ENCODE measurements around the gene SDSL. TPM values are rescaled to one million over a fixed set of nuclear protein-coding genes. Genes with fewer than 3 reads are reported as not detected.

The SDSL gene
- total and polyA plus RNA-seq, 10 of the 15 experiments (the other 5 are each of a cell fraction or from before 2014, with no cell fraction given): 0.18 to 4.4 (median 1.0) TPM

GRCh38 chr12:113440947-113441782, 19.0 kb downstream of the SDSL start:
- DNase-seq (ENCODE audit: low read depth, low spot score): no peak
- H3K27ac ChIP-seq (ENCODE audit: control insufficient read depth, insufficient read depth): no peak overlapping the region
- no peaks in the 10 kb centered on the region; the same call in 1 of the 2 replicates for H4K20me1 ChIP-seq (ENCODE audit: control insufficient read depth, insufficient read depth)
- H3K4me2 ChIP-seq (ENCODE audit: control insufficient read depth, insufficient read depth): no peak overlapping the region
- ATAC-seq: no peak
- H3K9me3 ChIP-seq (replicated peaks; ENCODE audit: control insufficient read depth, insufficient read depth, low read length): no peaks in the 10 kb centered on the region; the same call in 2 of the 3 replicates
- ChIA-PET RAD21 (ENCODE audit: unreplicated experiment) (interaction anchor here (0.8 kb wide), 1 partner anchor 21 kb away, joined by 3 read pairs; no protein-coding TSS in a partner anchor), POLR2A (no interaction called here), CTCF (interaction anchor here (1.0 to 1.6 kb wide), 3 partner anchors 14 to 21 kb away, joined by 4 to 5 read pairs (median 5); partner anchors contain the start of gene SDSL), SMC1A (ENCODE audit: uncharacterized antibody, unreplicated experiment) (interaction anchor here (1.0 kb wide), 1 partner anchor 16 kb away, joined by 5 read pairs; no protein-coding TSS in a partner anchor)
- no TSS peak for BruUV-seq (replicated peaks)
- H3K27me3 ChIP-seq (replicated peaks in 1 of 2; ENCODE audit: control insufficient read depth in 2 of 2, insufficient read depth in 2 of 2, low read length in 1 of 2): peaks cover 2 to 9% of the 10 kb centered on the region in 2 experiments; a peak in 3 of 4 replicates
- no peak overlapping the region for H3K4me3 ChIP-seq
- in situ Hi-C loops (cut with MboI): no loop called here
- WGBS (ENCODE audit: insufficient coverage, insufficient replicate concordance, low lambda C conversion rate, missing lambda C conversion rate): 29% methylated on average over 14 of the region's 14 CpGs
- no peaks in the 10 kb centered on the region for H3K4me1 ChIP-seq (ENCODE audit: control insufficient read depth, insufficient read depth, low read length)
- no peak for TF ChIP-seq PML (IDR thresholded peaks at IDR 0.05; ENCODE audit: low read length)
- no peaks in the 10 kb centered on the region for H3K36me3 ChIP-seq (ENCODE audit: control insufficient read depth in 2 of 2, insufficient read depth in 2 of 2, low read length in 1 of 2)
- H3K79me2 ChIP-seq (ENCODE audit: control insufficient read depth, insufficient read depth, low read length): no peaks in the 10 kb centered on the region
- FAIRE-seq: no peak
- intact Hi-C loops (cut with micrococcal nuclease; ENCODE audit: unreplicated experiment): no loop called here
- no peak overlapping the region for H2AFZ ChIP-seq (ENCODE audit: control insufficient read depth, low read depth, low read length)
- H3K9ac ChIP-seq (ENCODE audit: control insufficient read depth, insufficient read depth, low read length): no peak overlapping the region

- BruUV-seq (replicated peaks): no TSS peak
- in situ Hi-C loops (cut with MboI): no loop called here
Observed at GRCh38 chr12:113443030-113443539, 20.9 kb downstream of the SDSL start.

More at GRCh38 chr12:113443030-113443539, 20.9 kb downstream of the SDSL start:
- Histone ChIP-seq H3K4me2 (ENCODE audit: control insufficient read depth, insufficient read depth) (no peak overlapping the region), H3K4me3 (no peak overlapping the region), H3K79me2 (ENCODE audit: control insufficient read depth, insufficient read depth, low read length) (no peaks in the 10 kb centered on the region), H3K9me3 (replicated peaks; ENCODE audit: control insufficient read depth, insufficient read depth, low read length) (no peaks in the 10 kb centered on the region; the same call in 2 of the 3 replicates), H3K9ac (ENCODE audit: control insufficient read depth, insufficient read depth, low read length) (no peak overlapping the region), H3K4me1 (ENCODE audit: control insufficient read depth, insufficient read depth, low read length) (no peaks in the 10 kb centered on the region), H3K36me3 (ENCODE audit: control insufficient read depth in 2 of 2, insufficient read depth in 2 of 2, low read length in 1 of 2) (no peaks in the 10 kb centered on the region), H2AFZ (ENCODE audit: control insufficient read depth, low read depth, low read length) (no peak overlapping the region), H4K20me1 (ENCODE audit: control insufficient read depth, insufficient read depth) (no peaks in the 10 kb centered on the region; the same call in 1 of the 2 replicates), H3K27ac (ENCODE audit: control insufficient read depth, insufficient read depth) (no peak overlapping the region), H3K27me3 (replicated peaks in 1 of 2; ENCODE audit: control insufficient read depth in 2 of 2, insufficient read depth in 2 of 2, low read length in 1 of 2) (peaks cover 2 to 9% of the 10 kb centered on the region in 2 experiments; a peak in 3 of 4 replicates)
- intact Hi-C loops (cut with micrococcal nuclease; ENCODE audit: unreplicated experiment): no loop called here
- FAIRE-seq: no peak
- RAD21 ChIA-PET (ENCODE audit: unreplicated experiment): interaction anchor here (0.6 kb wide), 1 partner anchor 18 kb away, joined by 3 read pairs; no protein-coding TSS in a partner anchor
- POLR2A ChIA-PET: no interaction called here
- CTCF ChIA-PET: interaction anchor here (0.6 kb wide), 1 partner anchor 36 kb away, joined by 3 read pairs; no protein-coding TSS in a partner anchor
- SMC1A ChIA-PET (ENCODE audit: uncharacterized antibody, unreplicated experiment): no interaction called here
- no peak for TF ChIP-seq CBX5 (IDR thresholded peaks at IDR 0.05; ENCODE audit: low read depth)
- TF ChIP-seq SIN3A (IDR thresholded peaks at IDR 0.05; ENCODE audit: low read depth, low read length): no peak
- no peak for TF ChIP-seq SRF (IDR thresholded peaks at IDR 0.05; ENCODE audit: low read depth in 2 of 2, low read length in 2 of 2)
- no peak for TF ChIP-seq ZNF24 (IDR thresholded peaks at IDR 0.05)
- no peak for TF ChIP-seq EP300 (IDR thresholded peaks at IDR 0.05; ENCODE audit: borderline replicate concordance in 1 of 2, control insufficient read depth in 1 of 2, low read depth in 2 of 2, low read length in 2 of 2)
- DNase-seq (ENCODE audit: low read depth, low spot score): no peak
- 77% methylated on average over 6 of the region's 6 CpGs for WGBS (ENCODE audit: insufficient coverage, insufficient replicate concordance, low lambda C conversion rate, missing lambda C conversion rate)
- no peak for ATAC-seq
